HEK293 (cell line): ENCODE data around the gene KANK4.

Experiments
- CTCF ChIA-PET: fragments of 350-600 bp; formaldehyde crosslinking; extraction: SDS; loops from one replicate; lab custom pipeline; 2021; ENCODE audit warnings: antibody characterized with exemption; lab: Yijun Ruan, JAX
- POLR2A ChIA-PET: fragments of 300-600 bp; formaldehyde crosslinking; extraction: SDS; loops from one replicate; lab custom pipeline; 2020; ENCODE audit warnings: antibody characterized with exemption, inconsistent platforms; lab: Yijun Ruan, JAX
- H3K27ac ChIP-seq: fragments of 200-500 bp; sonication (Bioruptor generic); 2 replicates; pipeline ENCODE4 v1.5.1; 2014; ENCODE audit warnings: low read depth, low read length, control low read depth, inconsistent platforms; ENCODE audit errors: extremely low read depth
- H3K36me3 ChIP-seq, 2 experiments: fragments of 200-500 bp in 1 of 2; sonication (Bioruptor generic) in 1 of 2; 1 replicate in 1 of 2; 2 replicates in 1 of 2; pipeline ENCODE4 v1.5.1; 2014 to 2017; ENCODE audit warnings: inconsistent platforms in 2 of 2, low read length in 2 of 2; ENCODE audit not compliant: control insufficient read depth in 2 of 2, insufficient read depth in 1 of 2
- H3K4me1 ChIP-seq: fragments of 200-500 bp; sonication (Bioruptor generic); 2 replicates; pipeline ENCODE4 v1.5.1; 2014; ENCODE audit warnings: mild to moderate bottlenecking, low read length, inconsistent platforms; ENCODE audit not compliant: control insufficient read depth, insufficient read depth
- H3K4me3 ChIP-seq: 2 replicates; pipeline ENCODE4 v1.5.1; 2011; ENCODE audit warnings: low read depth, mild to moderate bottlenecking, control low read depth, low read length, moderate library complexity
- H3K9me3 ChIP-seq: fragments of 200-500 bp; sonication (Bioruptor generic); 2 replicates; pipeline ENCODE4 v1.5.1; 2014; ENCODE audit warnings: low read depth, low read length, inconsistent platforms; ENCODE audit not compliant: control insufficient read depth, insufficient read depth
- KLF9 ChIP-seq: fragments of 450-650 bp; formaldehyde crosslinking; IDR thresholded peaks from 2 replicates; pipeline ENCODE4 v1.5.1; 2016; ENCODE audit warnings: missing biosample characterization, missing genetic modification characterization, low read depth
- MZF1 ChIP-seq: fragments of 450-650 bp; formaldehyde crosslinking; IDR thresholded peaks from 2 replicates; pipeline ENCODE4 v1.5.1; 2017; ENCODE audit warnings: missing biosample characterization, missing genetic modification characterization, borderline replicate concordance
- ZBTB17 ChIP-seq: fragments of 450-650 bp; formaldehyde crosslinking; IDR thresholded peaks from 2 replicates; pipeline ENCODE4 v1.5.1; 2016; ENCODE audit warnings: missing biosample characterization, missing genetic modification characterization
- ZNF157 ChIP-seq: fragments of 450-650 bp; formaldehyde crosslinking; IDR thresholded peaks from 2 replicates; pipeline ENCODE4 v1.5.1; 2016; ENCODE audit warnings: missing biosample characterization, missing genetic modification characterization
- ZNF16 ChIP-seq: fragments of 450-650 bp; formaldehyde crosslinking; IDR thresholded peaks from 2 replicates; pipeline ENCODE4 v1.5.1; 2016; ENCODE audit warnings: low read depth, missing biosample characterization, missing genetic modification characterization
- ZNF302 ChIP-seq: fragments of 450-650 bp; formaldehyde crosslinking; IDR thresholded peaks from 2 replicates; pipeline ENCODE4 v1.5.1; 2016; ENCODE audit warnings: missing biosample characterization, missing genetic modification characterization, low read depth
- ZNF366 ChIP-seq: fragments of 450-650 bp; formaldehyde crosslinking; conservative IDR thresholded peaks from 2 replicates; pipeline ENCODE4 v1.5.1; 2016; ENCODE audit warnings: missing biosample characterization, missing genetic modification characterization
- ZNF391 ChIP-seq: fragments of 450-650 bp; formaldehyde crosslinking; IDR thresholded peaks from 2 replicates; pipeline ENCODE4 v1.5.1; 2016; ENCODE audit warnings: low read depth, missing biosample characterization, missing genetic modification characterization, borderline replicate concordance
- ZNF404 ChIP-seq: fragments of 450-650 bp; formaldehyde crosslinking; IDR thresholded peaks from 2 replicates; pipeline ENCODE4 v1.5.1; 2017; ENCODE audit warnings: missing biosample characterization, missing genetic modification characterization
- ZNF501 ChIP-seq: fragments of 450-650 bp; formaldehyde crosslinking; IDR thresholded peaks from 2 replicates; pipeline ENCODE4 v1.5.1; 2016; ENCODE audit warnings: missing biosample characterization, missing genetic modification characterization
- ZNF571 ChIP-seq: fragments of 450-650 bp; formaldehyde crosslinking; IDR thresholded peaks from 2 replicates; pipeline ENCODE4 v1.5.0; 2017; ENCODE audit warnings: missing biosample characterization, missing genetic modification characterization
- ZNF670 ChIP-seq: fragments of 450-650 bp; formaldehyde crosslinking; IDR thresholded peaks from 2 replicates; pipeline ENCODE4 v1.5.1; 2016; ENCODE audit warnings: missing biosample characterization, missing genetic modification characterization, low read depth
- ZNF707 ChIP-seq: fragments of 450-650 bp; formaldehyde crosslinking; IDR thresholded peaks from 2 replicates; pipeline ENCODE4 v1.5.1; 2016; ENCODE audit warnings: missing biosample characterization, missing genetic modification characterization
- ZSCAN30 ChIP-seq: fragments of 450-650 bp; IDR thresholded peaks from 2 replicates; pipeline ENCODE4 v1.5.1; 2018; ENCODE audit warnings: missing biosample characterization, mild to moderate bottlenecking, missing genetic modification characterization, moderate library complexity
- TF ChIP-seq, protein P1 (sequence below): fragments of 450-650 bp; formaldehyde crosslinking; IDR thresholded peaks from 2 replicates; pipeline ENCODE4 v1.5.1; 2016; ENCODE audit warnings: missing biosample characterization, missing genetic modification characterization
- TF ChIP-seq, protein P2 (sequence below): fragments of 450-650 bp; formaldehyde crosslinking; IDR thresholded peaks from 2 replicates; pipeline ENCODE4 v1.5.1; 2016; ENCODE audit warnings: missing biosample characterization, missing genetic modification characterization
- TF ChIP-seq, protein P3 (sequence below): fragments of 450-650 bp; formaldehyde crosslinking; IDR thresholded peaks from 2 replicates; pipeline ENCODE4 v1.5.1; 2016; ENCODE audit warnings: missing biosample characterization, missing genetic modification characterization
- TF ChIP-seq, protein P4 (sequence below): fragments of 450-650 bp; formaldehyde crosslinking; IDR thresholded peaks from 2 replicates; pipeline ENCODE4 v1.5.1; 2016; ENCODE audit warnings: missing biosample characterization, missing genetic modification characterization, low read depth
- TF ChIP-seq, protein P5 (sequence below): fragments of 450-650 bp; formaldehyde crosslinking; IDR thresholded peaks from 2 replicates; pipeline ENCODE4 v1.5.1; 2017; ENCODE audit warnings: missing biosample characterization, missing genetic modification characterization
- TF ChIP-seq, protein P6 (sequence below): fragments of 450-650 bp; formaldehyde crosslinking; IDR thresholded peaks from 2 replicates; pipeline ENCODE4 v1.5.1; 2017; ENCODE audit warnings: missing biosample characterization, mild to moderate bottlenecking, missing genetic modification characterization, moderate library complexity

Gene KANK4

DNA sequence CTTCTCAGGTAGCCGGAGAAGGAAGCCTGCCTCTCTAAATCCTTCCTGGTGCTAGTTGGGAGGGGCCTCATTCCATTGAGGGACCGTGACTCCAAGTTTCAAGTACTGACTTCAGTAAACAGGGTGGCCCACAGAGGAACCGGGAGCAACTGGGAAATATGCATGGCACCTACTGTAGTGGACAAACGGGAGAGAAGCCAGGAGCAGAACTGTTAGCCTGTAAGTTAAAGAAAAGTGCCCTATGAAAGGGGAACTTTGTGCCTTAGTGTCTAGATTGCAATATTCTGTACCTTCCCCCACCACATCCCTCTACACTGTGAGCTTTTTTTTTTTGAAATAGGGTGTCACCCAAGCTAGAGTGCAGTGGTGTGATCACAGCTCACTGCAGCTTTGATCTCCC, 33.2 kb upstream of the KANK4 start:
- Histone ChIP-seq H3K27ac (no peak overlapping the region), H3K36me3 (no peaks in the 10 kb centered on the region), H3K4me3 (no peak overlapping the region), H3K9me3 (no peaks in the 10 kb centered on the region), H3K4me1 (no peaks in the 10 kb centered on the region)
- ChIA-PET POLR2A (interaction anchor here (0.5 kb wide), 1 partner anchor 165 kb away, joined by 8 read pairs; no protein-coding TSS in a partner anchor), CTCF (interaction anchor here (0.6 to 1.0 kb wide), 3 partner anchors 9 to 177 kb away, joined by 3 to 4 read pairs (median 3); no protein-coding TSS in a partner anchor)
- TF ChIP-seq, protein P1, sequence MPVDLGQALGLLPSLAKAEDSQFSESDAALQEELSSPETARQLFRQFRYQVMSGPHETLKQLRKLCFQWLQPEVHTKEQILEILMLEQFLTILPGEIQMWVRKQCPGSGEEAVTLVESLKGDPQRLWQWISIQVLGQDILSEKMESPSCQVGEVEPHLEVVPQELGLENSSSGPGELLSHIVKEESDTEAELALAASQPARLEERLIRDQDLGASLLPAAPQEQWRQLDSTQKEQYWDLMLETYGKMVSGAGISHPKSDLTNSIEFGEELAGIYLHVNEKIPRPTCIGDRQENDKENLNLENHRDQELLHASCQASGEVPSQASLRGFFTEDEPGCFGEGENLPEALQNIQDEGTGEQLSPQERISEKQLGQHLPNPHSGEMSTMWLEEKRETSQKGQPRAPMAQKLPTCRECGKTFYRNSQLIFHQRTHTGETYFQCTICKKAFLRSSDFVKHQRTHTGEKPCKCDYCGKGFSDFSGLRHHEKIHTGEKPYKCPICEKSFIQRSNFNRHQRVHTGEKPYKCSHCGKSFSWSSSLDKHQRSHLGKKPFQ (tag by site-specific recombination) = no peak
- TF ChIP-seq ZNF670 (tag by site-specific recombination) (no peak), ZNF404 (tag by site-specific recombination) (no peak)
- TF ChIP-seq, protein P2, sequence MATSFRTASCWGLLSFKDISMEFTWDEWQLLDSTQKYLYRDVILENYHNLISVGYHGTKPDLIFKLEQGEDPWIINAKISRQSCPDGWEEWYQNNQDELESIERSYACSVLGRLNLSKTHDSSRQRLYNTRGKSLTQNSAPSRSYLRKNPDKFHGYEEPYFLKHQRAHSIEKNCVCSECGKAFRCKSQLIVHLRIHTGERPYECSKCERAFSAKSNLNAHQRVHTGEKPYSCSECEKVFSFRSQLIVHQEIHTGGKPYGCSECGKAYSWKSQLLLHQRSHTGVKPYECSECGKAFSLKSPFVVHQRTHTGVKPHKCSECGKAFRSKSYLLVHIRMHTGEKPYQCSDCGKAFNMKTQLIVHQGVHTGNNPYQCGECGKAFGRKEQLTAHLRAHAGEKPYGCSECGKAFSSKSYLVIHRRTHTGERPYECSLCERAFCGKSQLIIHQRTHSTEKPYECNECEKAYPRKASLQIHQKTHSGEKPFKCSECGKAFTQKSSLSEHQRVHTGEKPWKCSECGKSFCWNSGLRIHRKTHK = no peak

DNA sequence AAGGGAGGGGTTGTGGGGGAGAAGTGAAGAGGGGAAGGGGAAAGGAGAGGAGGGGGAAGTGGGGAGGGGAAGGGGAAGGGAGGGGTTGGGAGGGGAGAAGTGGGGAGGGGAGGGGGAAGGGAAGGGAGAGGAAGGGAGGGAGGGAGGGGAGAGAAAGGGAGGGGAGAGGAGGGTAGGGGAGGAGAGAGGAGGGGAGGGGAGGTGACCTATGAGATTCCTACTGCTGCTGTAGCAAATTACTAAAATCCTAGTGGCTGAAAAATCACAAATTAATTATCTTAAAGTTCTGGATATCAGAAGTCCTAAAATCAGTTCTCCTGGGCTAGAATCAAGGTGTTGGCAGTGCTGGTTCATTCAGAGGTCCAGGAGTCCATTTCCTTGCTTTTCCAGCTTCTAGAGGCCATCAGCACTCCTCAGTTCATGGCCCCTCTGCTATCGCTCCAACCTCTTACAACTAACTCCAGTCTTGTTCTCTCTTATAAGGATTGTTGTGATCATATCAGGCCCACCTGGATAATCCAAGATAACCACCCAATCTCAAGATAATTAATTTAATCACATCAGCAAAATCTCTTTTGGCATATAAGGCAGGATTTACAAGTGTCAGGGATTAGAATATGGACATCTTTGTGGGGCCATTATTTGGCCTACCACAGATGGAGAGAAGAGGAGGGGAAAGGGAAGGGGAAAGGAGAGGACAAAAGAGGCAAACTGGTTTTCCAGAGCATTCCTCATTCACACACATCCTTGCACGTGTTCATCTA, 30.4 kb upstream of the KANK4 start:
- POLR2A ChIA-PET = no interaction called here
- H3K4me3 ChIP-seq = no peak overlapping the region
- no peaks in the 10 kb centered on the region for H3K9me3 ChIP-seq
- no peaks in the 10 kb centered on the region for H3K4me1 ChIP-seq
- TF ChIP-seq, protein P3, sequence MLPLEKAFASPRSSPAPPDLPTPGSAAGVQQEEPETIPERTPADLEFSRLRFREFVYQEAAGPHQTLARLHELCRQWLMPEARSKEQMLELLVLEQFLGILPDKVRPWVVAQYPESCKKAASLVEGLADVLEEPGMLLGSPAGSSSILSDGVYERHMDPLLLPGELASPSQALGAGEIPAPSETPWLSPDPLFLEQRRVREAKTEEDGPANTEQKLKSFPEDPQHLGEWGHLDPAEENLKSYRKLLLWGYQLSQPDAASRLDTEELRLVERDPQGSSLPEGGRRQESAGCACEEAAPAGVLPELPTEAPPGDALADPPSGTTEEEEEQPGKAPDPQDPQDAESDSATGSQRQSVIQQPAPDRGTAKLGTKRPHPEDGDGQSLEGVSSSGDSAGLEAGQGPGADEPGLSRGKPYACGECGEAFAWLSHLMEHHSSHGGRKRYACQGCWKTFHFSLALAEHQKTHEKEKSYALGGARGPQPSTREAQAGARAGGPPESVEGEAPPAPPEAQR (tag by site-specific recombination) = no peak
- TF ChIP-seq ZNF391 (tag by site-specific recombination) (no peak), ZNF366 (no peak), KLF9 (tag by site-specific recombination) (no peak), ZNF16 (no peak), ZNF571 (no peak), ZNF707 (no peak), ZNF302 (tag by site-specific recombination) (no peak), ZSCAN30 (no peak), MZF1 (tag by site-specific recombination) (no peak), ZNF157 (tag by site-specific recombination) (no peak), ZNF501 (tag by site-specific recombination) (no peak), ZBTB17 (no peak)
- TF ChIP-seq, protein P4, sequence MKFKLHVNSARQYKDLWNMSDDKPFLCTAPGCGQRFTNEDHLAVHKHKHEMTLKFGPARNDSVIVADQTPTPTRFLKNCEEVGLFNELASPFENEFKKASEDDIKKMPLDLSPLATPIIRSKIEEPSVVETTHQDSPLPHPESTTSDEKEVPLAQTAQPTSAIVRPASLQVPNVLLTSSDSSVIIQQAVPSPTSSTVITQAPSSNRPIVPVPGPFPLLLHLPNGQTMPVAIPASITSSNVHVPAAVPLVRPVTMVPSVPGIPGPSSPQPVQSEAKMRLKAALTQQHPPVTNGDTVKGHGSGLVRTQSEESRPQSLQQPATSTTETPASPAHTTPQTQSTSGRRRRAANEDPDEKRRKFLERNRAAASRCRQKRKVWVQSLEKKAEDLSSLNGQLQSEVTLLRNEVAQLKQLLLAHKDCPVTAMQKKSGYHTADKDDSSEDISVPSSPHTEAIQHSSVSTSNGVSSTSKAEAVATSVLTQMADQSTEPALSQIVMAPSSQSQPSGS (tag by site-specific recombination) = no peak
- TF ChIP-seq, protein P5, sequence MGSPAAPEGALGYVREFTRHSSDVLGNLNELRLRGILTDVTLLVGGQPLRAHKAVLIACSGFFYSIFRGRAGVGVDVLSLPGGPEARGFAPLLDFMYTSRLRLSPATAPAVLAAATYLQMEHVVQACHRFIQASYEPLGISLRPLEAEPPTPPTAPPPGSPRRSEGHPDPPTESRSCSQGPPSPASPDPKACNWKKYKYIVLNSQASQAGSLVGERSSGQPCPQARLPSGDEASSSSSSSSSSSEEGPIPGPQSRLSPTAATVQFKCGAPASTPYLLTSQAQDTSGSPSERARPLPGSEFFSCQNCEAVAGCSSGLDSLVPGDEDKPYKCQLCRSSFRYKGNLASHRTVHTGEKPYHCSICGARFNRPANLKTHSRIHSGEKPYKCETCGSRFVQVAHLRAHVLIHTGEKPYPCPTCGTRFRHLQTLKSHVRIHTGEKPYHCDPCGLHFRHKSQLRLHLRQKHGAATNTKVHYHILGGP (tag by site-specific recombination) = no peak
- TF ChIP-seq, protein P6, sequence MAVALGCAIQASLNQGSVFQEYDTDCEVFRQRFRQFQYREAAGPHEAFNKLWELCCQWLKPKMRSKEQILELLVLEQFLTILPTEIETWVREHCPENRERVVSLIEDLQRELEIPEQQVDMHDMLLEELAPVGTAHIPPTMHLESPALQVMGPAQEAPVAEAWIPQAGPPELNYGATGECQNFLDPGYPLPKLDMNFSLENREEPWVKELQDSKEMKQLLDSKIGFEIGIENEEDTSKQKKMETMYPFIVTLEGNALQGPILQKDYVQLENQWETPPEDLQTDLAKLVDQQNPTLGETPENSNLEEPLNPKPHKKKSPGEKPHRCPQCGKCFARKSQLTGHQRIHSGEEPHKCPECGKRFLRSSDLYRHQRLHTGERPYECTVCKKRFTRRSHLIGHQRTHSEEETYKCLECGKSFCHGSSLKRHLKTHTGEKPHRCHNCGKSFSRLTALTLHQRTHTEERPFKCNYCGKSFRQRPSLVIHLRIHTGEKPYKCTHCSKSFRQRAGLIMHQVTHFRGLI = no peak
- TF ChIP-seq, protein P2 = no peak
- CTCF ChIA-PET = no interaction called here
- H3K27ac ChIP-seq = no peak overlapping the region
- no peaks in the 10 kb centered on the region for H3K36me3 ChIP-seq
